Measurements from ENCODE around the gene TMPRSS4. TPM values are rescaled to one million over a fixed set of nuclear protein-coding genes. Genes with fewer than 3 reads are reported as not detected.
A peak's percentile ranks its signal among the peaks of the same experiment; 100 is the strongest.

The TMPRSS4 gene
- total RNA-seq, 1 donor from 2014 or later = not detected

- H3K4me3 Mint-ChIP-seq (ENCODE audit: unreplicated experiment) = no peak overlapping the region
- H3K4me1 Mint-ChIP-seq (ENCODE audit: unreplicated experiment) = no peaks in the 10 kb centered on the region
- H3K27ac Mint-ChIP-seq (ENCODE audit: unreplicated experiment) = peak overlapping the region; percentile 61
- H3K36me3 Mint-ChIP-seq (ENCODE audit: low read depth, unreplicated experiment) = no peaks in the 10 kb centered on the region
- no peaks in the 10 kb centered on the region for H3K9me3 Mint-ChIP-seq (ENCODE audit: unreplicated experiment)
- TF ChIP-seq, protein P1, sequence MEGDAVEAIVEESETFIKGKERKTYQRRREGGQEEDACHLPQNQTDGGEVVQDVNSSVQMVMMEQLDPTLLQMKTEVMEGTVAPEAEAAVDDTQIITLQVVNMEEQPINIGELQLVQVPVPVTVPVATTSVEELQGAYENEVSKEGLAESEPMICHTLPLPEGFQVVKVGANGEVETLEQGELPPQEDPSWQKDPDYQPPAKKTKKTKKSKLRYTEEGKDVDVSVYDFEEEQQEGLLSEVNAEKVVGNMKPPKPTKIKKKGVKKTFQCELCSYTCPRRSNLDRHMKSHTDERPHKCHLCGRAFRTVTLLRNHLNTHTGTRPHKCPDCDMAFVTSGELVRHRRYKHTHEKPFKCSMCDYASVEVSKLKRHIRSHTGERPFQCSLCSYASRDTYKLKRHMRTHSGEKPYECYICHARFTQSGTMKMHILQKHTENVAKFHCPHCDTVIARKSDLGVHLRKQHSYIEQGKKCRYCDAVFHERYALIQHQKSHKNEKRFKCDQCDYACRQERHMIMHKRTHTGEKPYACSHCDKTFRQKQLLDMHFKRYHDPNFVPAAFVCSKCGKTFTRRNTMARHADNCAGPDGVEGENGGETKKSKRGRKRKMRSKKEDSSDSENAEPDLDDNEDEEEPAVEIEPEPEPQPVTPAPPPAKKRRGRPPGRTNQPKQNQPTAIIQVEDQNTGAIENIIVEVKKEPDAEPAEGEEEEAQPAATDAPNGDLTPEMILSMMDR (IDR thresholded peaks at IDR 0.05; ENCODE audit: unreplicated experiment) = no peak
- no peak for DNase-seq (ENCODE audit: low spot score)
- H3K27me3 Mint-ChIP-seq (ENCODE audit: unreplicated experiment) = peaks cover 20% of the 10 kb centered on the region
Observed at GRCh38 chr11:118169300-118170140, 92.6 kb downstream of the TMPRSS4 start.

DNA sequence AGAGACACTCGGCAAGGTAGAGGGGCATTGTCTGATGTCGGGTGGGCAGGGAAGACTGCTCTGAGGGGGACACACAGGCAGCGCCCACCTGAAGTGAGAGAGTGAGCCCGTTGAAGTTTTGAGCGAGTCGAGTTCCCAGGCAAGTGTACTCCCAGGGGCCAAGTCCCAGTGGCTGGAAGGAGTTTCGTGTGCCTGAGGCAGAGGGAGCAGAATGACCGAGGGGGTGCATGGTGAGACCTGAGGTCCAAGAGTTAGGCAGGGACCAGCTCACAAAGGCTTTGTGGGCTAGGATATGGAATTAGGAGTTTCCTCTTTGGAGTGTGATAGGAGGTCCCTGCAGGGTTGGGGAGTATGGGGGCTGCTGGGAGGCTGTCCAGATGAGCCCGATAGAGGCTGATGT lies 93.4 kb downstream of the TMPRSS4 start:
- Mint-ChIP-seq H3K27ac (ENCODE audit: unreplicated experiment) (no peak overlapping the region), H3K36me3 (ENCODE audit: low read depth, unreplicated experiment) (no peaks in the 10 kb centered on the region), H3K4me3 (ENCODE audit: unreplicated experiment) (no peak overlapping the region), H3K27me3 (ENCODE audit: unreplicated experiment) (peaks cover 26% of the 10 kb centered on the region), H3K9me3 (ENCODE audit: unreplicated experiment) (no peaks in the 10 kb centered on the region), H3K4me1 (ENCODE audit: unreplicated experiment) (peaks cover 6% of the 10 kb centered on the region)
- TF ChIP-seq, protein P1 (IDR thresholded peaks at IDR 0.05; ENCODE audit: unreplicated experiment) = no peak
- DNase-seq (ENCODE audit: low spot score) = no peak

- TF ChIP-seq, protein P1 (IDR thresholded peaks at IDR 0.05; ENCODE audit: unreplicated experiment) = no peak
- H3K27me3 Mint-ChIP-seq (ENCODE audit: unreplicated experiment) = peaks cover 27% of the 10 kb centered on the region
- H3K36me3 Mint-ChIP-seq (ENCODE audit: low read depth, unreplicated experiment) = no peaks in the 10 kb centered on the region
- peaks cover 10% of the 10 kb centered on the region for H3K4me1 Mint-ChIP-seq (ENCODE audit: unreplicated experiment)
- no peak for DNase-seq (ENCODE audit: low spot score)
- no peak overlapping the region for H3K27ac Mint-ChIP-seq (ENCODE audit: unreplicated experiment)
- no peak overlapping the region for H3K4me3 Mint-ChIP-seq (ENCODE audit: unreplicated experiment)
- H3K9me3 Mint-ChIP-seq (ENCODE audit: unreplicated experiment) = no peaks in the 10 kb centered on the region
Observed at GRCh38 chr11:118170882-118171268, 94.0 kb downstream of the TMPRSS4 start.

Other genes with a start within 250 kb of the TMPRSS4 start
- gene FXYD6, start 200.4 kb upstream of the TMPRSS4 start, total RNA-seq (ENCODE audit: unreplicated experiment) = 18.1 TPM
- gene TMPRSS13, start 147.7 kb upstream of the TMPRSS4 start, total RNA-seq (ENCODE audit: unreplicated experiment) = 1.8 TPM
- 0.82 TPM for gene IL10RA, start 90.7 kb upstream of the TMPRSS4 start, total RNA-seq (ENCODE audit: unreplicated experiment)
- not detected for gene SMIM35, start 9.9 kb downstream of the TMPRSS4 start, total RNA-seq (ENCODE audit: unreplicated experiment)
- 3.1 TPM for gene SCN4B, start 75.7 kb downstream of the TMPRSS4 start, total RNA-seq (ENCODE audit: unreplicated experiment)
- gene SCN2B, start 99.6 kb downstream of the TMPRSS4 start, total RNA-seq (ENCODE audit: unreplicated experiment) = not detected
- gene JAML, start 147.9 kb downstream of the TMPRSS4 start, total RNA-seq (ENCODE audit: unreplicated experiment) = 0.31 TPM
- 10.7 TPM for gene MPZL3, start 175.3 kb downstream of the TMPRSS4 start, total RNA-seq (ENCODE audit: unreplicated experiment)
- 1.0 TPM for gene MPZL2, start 187.2 kb downstream of the TMPRSS4 start, total RNA-seq (ENCODE audit: unreplicated experiment)
- not detected for gene CD3E, start 227.7 kb downstream of the TMPRSS4 start, total RNA-seq (ENCODE audit: unreplicated experiment)

Measured in endothelial cell (in vitro differentiated cells).